Breast epithelium (tissue), 3 donors: Measurements from ENCODE around the gene PADI2.

Experiments used
- POLR2A ChIP-seq: fragments of 450-650 bp; IDR thresholded peaks from one replicate; pipeline ENCODE4 v1.6.1; 2016; ENCODE audit warnings: antibody characterized with exemption, mild to moderate bottlenecking, moderate library complexity
- TF ChIP-seq, protein P1 (sequence below), 3 donors: fragments of 450-650 bp; IDR thresholded peaks; one replicate each; pipeline ENCODE4 v1.5.1; 2016 to 2017; ENCODE audit warnings: antibody characterized with exemption in 3 of 3, mild to moderate bottlenecking in 3 of 3, moderate library complexity in 3 of 3

DNA sequence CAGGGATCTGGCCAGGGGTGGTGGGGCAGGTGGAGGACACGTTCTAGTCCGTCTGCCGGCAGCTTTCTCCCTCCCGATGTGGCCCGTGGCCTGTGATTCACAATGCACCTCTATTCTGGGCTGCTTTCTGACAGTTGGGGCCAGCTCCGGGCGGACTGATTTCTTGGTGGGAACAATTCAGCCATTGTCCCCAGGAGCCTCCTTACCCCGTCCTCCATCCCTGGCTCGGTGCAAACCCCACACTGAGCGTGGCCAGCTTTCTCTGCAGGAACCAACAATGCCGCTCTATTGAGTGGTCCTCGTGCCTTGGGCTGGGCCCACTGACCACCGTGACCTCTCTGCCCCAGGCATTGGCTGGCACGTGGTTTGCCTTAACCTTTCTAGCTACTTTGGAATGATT is 29.7 kb downstream of the PADI2 start:
- no peak for TF ChIP-seq POLR2A
- TF ChIP-seq, protein P1, sequence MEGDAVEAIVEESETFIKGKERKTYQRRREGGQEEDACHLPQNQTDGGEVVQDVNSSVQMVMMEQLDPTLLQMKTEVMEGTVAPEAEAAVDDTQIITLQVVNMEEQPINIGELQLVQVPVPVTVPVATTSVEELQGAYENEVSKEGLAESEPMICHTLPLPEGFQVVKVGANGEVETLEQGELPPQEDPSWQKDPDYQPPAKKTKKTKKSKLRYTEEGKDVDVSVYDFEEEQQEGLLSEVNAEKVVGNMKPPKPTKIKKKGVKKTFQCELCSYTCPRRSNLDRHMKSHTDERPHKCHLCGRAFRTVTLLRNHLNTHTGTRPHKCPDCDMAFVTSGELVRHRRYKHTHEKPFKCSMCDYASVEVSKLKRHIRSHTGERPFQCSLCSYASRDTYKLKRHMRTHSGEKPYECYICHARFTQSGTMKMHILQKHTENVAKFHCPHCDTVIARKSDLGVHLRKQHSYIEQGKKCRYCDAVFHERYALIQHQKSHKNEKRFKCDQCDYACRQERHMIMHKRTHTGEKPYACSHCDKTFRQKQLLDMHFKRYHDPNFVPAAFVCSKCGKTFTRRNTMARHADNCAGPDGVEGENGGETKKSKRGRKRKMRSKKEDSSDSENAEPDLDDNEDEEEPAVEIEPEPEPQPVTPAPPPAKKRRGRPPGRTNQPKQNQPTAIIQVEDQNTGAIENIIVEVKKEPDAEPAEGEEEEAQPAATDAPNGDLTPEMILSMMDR (IDR thresholded peaks at IDR 0.05): no peak
